ENCODE data around the gene MAGI2.

GRCh38 chr7:78002715-78003114 lies 1450.8 kb downstream of the MAGI2 start:
- TF ChIP-seq CTCF (IDR thresholded peaks at IDR 0.05 in 4 of 5, conservative IDR thresholded peaks at IDR 0.05 in 1 of 5) = no peak
- no peak for TF ChIP-seq POLR2A (IDR thresholded peaks at IDR 0.05)
